Common myeloid progenitor, CD34-positive (primary cell): Measurements from ENCODE around the gene FICD.
A peak's percentile ranks its signal among the peaks of the same experiment; 100 is the strongest.

Experiments used
- CTCF ChIA-PET: fragments of 350-600 bp; sonication (Branson Sonifier 250); formaldehyde crosslinking; loops from one replicate; lab custom pipeline; 2021; ENCODE audit warnings: antibody characterized with exemption; lab: Charles Lee
- POLR2A ChIA-PET: fragments of 350-600 bp; sonication (Branson Sonifier 250); formaldehyde crosslinking; loops from one replicate; lab custom pipeline; 2021; ENCODE audit warnings: antibody characterized with exemption; lab: Charles Lee
- DNase-seq, 3 donors: peaks; one replicate each; pipeline versions ENCODE4 v3.0.0 to v3.0.0-alpha.2; 2013
- H3K27ac ChIP-seq, 2 experiments: 1 replicate in 1 of 2; 2 replicates in 1 of 2; pipeline ENCODE4 v1.7.0; 2013; ENCODE audit warnings: inconsistent platforms in 2 of 2, low read length in 2 of 2, mild to moderate bottlenecking in 2 of 2, low read depth in 1 of 2, moderate library complexity in 1 of 2; ENCODE audit not compliant: severe bottlenecking in 2 of 2, insufficient read depth in 1 of 2, poor library complexity in 1 of 2
- H3K27me3 ChIP-seq, 5 experiments: replicated peaks in 2 of 5; 1 replicate in 3 of 5; 2 replicates in 2 of 5; pipeline versions ENCODE4 v1.6.1 to v1.7.0; 2013; ENCODE audit warnings: low read length in 4 of 5, mild to moderate bottlenecking in 2 of 5, moderate library complexity in 2 of 5, inconsistent platforms in 1 of 5; ENCODE audit not compliant: insufficient read depth in 5 of 5, control insufficient read depth in 4 of 5
- H3K36me3 ChIP-seq, 4 experiments: 1 replicate in 2 of 4; 2 replicates in 2 of 4; pipeline versions ENCODE4 v1.6.1 to v1.7.0; 2013; ENCODE audit warnings: low read length in 3 of 4, control low read depth in 1 of 4, mild to moderate bottlenecking in 1 of 4; ENCODE audit not compliant: control insufficient read depth in 4 of 4, insufficient read depth in 4 of 4
- H3K4me1 ChIP-seq, 4 experiments: 1 replicate in 3 of 4; 2 replicates in 1 of 4; pipeline versions ENCODE4 v1.6.1 to v1.7.1; 2013; ENCODE audit warnings: low read length in 3 of 4, mild to moderate bottlenecking in 3 of 4, control low read depth in 1 of 4, inconsistent platforms in 1 of 4, moderate library complexity in 1 of 4; ENCODE audit not compliant: control insufficient read depth in 4 of 4, insufficient read depth in 4 of 4; ENCODE audit errors: control extremely low read depth in 1 of 4
- H3K4me3 ChIP-seq, 7 experiments: 1 replicate in 4 of 7; 2 replicates in 3 of 7; pipeline versions ENCODE4 v1.5.1 to v1.7.0; 2013; ENCODE audit warnings: mild to moderate bottlenecking in 7 of 7, low read length in 6 of 7, moderate library complexity in 6 of 7, inconsistent platforms in 2 of 7, low read depth in 2 of 7, control low read depth in 1 of 7; ENCODE audit not compliant: insufficient read depth in 4 of 7, control insufficient read depth in 1 of 7; ENCODE audit errors: extremely low read depth in 1 of 7
- H3K9me3 ChIP-seq, 5 experiments: 1 replicate in 4 of 5; 2 replicates in 1 of 5; pipeline versions ENCODE4 v1.6.1 to v1.7.1; 2013; ENCODE audit warnings: low read length in 4 of 5, mild to moderate bottlenecking in 2 of 5, inconsistent platforms in 1 of 5, low read depth in 1 of 5, moderate library complexity in 1 of 5; ENCODE audit not compliant: control insufficient read depth in 4 of 5, insufficient read depth in 2 of 5; ENCODE audit errors: control extremely low read depth in 1 of 5
- WGBS: methylation state at CpG from one replicate; pipeline ENCODE4 v1.1.5; 2013; ENCODE audit not compliant: insufficient coverage; 5-methylcytosine and 5-hydroxymethylcytosine counted together

Gene FICD

DNA sequence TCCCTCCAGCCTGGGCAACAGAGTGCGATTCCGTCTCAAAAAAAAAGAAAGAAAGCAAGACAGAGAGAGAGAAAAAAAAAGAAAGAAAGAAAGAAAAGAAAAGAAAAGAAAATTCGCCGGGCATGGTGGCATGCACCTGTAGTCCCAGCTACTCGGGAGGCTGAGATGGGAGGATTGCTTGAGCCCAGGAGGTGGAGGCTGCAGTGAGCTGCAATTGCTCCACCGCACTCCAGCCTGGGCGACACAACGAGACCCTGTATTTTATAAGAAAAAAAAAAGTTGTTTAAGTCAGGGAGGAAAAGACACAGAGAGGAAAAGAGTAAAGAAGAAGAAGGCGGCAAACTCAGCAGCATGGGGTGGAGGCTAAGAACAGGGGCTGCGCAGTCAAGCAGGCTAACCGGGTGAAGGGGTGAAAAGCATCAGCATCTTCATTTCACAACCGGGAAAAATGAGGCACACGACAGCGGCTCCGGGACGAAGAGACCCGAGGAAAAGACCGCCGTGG lies 557 bp upstream of the FICD start:
- WGBS, result 32% methylated on average over 16 of the region's 19 CpGs
- Histone ChIP-seq H3K36me3 (peaks cover 3 to 27% (median 17%) of the 10 kb centered on the region in 4 experiments), H3K9me3 (peaks cover 0 to 2% (median 0%) of the 10 kb centered on the region in 5 experiments), H3K4me1 (peaks cover 0 to 18% (median 16%) of the 10 kb centered on the region in 4 experiments), H3K27ac (no peak overlapping the region), H3K27me3 (no peaks in the 10 kb centered on the region), H3K4me3 (peak overlapping the region; percentile 72 to 94 (median 86))
- POLR2A ChIA-PET, result no interaction called here
- no peak for DNase-seq
- CTCF ChIA-PET, result interaction anchor here (0.7 to 1.5 kb wide), 3 partner anchors 25 to 596 kb away, joined by 4 to 5 read pairs (median 4); no protein-coding TSS in a partner anchor

DNA sequence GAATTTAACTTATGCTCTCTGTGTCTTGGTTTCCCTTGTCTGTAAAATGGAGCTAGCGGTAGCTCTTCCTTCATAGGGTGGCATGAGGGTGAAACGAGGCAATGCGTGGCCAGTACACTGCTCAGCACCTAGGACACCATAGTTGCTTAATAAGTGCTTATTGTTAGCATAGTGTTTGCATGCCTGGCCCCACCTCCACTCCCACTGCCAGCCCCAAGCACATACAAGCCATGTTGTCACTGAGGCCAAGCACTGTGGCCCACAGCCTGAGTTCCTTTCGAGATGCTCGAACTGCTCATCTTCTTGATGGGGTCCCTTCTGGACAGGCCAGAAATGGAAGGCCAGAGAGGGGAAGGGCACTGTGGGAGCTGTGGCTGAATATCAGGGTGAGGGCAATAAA lies 839 bp downstream of the FICD start:
- POLR2A ChIA-PET, result no interaction called here
- CTCF ChIA-PET, result interaction anchor here (0.9 to 1.5 kb wide), 3 partner anchors 22 to 523 kb away, joined by 3 to 4 read pairs (median 3); no protein-coding TSS in a partner anchor
- WGBS, result 100% methylated on average over 2 of the region's 5 CpGs

DNA sequence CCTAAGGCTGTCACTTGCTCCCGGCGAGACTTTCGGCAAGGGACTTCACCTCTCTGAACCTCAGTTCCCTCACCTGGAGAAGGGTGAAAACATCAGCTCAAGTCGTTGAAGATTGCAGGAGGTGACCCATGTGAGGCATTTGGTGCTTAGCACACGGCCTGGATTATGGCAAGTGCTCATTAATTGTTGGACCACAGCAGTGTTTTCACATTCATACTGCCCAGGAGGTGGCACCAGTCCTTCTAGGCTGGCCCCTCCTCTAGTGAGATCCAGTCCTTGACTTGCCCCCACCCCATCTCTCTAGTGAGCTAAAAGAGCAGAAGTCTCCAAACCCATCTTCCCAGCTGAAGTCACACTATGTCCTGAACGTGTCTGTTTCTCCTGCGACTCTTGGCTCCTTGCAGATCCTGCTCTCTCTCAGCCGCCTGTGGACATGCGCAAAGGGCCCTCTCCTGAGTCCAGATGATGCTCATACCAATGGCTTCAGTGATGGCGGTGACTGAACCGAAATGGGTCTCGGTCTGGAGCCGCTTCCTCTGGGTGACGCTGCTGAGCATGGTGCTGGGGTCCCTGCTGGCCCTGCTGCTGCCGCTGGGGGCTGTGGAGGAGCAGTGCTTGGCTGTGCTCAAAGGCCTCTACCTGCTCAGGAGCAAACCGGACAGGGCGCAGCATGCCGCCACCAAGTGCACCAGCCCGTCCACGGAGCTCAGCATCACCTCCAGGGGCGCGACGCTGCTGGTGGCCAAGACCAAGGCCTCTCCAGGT lies 1.6 kb downstream of the FICD start:
- Histone ChIP-seq H3K27ac (no peak overlapping the region), H3K4me3 (no peak overlapping the region), H3K27me3 (no peaks in the 10 kb centered on the region), H3K36me3 (peaks cover 14 to 48% (median 36%) of the 10 kb centered on the region in 4 experiments), H3K9me3 (no peaks in the 10 kb centered on the region), H3K4me1 (peaks cover 0 to 16% (median 14%) of the 10 kb centered on the region in 4 experiments)
- ChIA-PET CTCF (interaction anchor here (0.7 to 1.5 kb wide), 3 partner anchors 11 to 524 kb away, joined by 3 to 4 read pairs (median 3); no protein-coding TSS in a partner anchor), POLR2A (no interaction called here)
- DNase-seq, result peak in 2 of 3 donors; percentile 21 to 42
- WGBS, result 95% methylated on average over 23 of the region's 23 CpGs

More for the DNA sequence above, 839 bp downstream of the FICD start:
- Histone ChIP-seq H3K27ac (peak overlapping the region; percentile 78 to 91), H3K4me3 (peak overlapping the region; percentile 72 to 94 (median 86)), H3K4me1 (peaks cover 0 to 18% (median 16%) of the 10 kb centered on the region in 4 experiments), H3K36me3 (peaks cover 9 to 41% (median 29%) of the 10 kb centered on the region in 4 experiments), H3K27me3 (no peaks in the 10 kb centered on the region), H3K9me3 (no peaks in the 10 kb centered on the region)
- no peak for DNase-seq

DNA sequence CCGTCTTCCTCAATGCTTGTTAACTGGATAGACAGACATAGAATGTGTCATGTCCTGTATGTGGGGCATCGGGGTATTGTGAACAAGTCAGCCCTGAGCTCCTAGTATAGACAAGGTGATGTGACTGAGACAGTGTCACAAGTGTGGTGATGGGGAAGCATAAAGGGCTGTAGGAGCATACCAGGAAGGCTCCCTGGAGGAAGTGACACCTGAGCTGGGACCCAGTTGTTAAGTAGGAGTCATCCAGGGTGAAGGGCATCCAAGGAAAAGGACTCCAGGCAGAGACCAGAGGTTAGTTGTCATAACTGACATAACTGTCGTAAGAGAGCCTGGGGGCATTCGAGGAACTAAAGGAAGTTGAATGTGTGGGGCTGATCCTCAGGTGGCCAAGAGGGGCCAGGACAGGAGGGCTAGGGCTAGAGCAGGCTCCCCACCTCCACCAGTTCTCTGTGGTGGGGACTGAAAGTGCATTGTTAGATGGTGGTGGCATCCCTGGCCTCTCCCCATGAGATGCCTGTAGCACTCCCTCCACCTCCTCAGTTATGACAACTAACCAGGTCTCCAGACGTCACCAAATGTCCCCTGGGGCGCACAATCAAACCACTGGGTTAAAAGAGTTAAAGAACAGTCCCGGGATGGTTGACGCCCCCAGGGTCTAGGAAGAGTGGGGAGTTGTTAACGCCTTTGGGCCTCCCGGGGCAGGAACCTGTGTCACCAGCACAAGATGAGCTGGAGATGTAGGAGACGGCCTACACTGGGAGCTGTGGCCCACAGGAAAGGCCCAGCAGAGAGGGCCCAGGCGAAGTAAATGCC lies 2.4 kb downstream of the FICD start:
- DNase-seq, result no peak
- Histone ChIP-seq H3K27me3 (no peaks in the 10 kb centered on the region), H3K4me1 (peaks cover 0 to 13% (median 12%) of the 10 kb centered on the region in 4 experiments), H3K9me3 (no peaks in the 10 kb centered on the region), H3K27ac (no peak overlapping the region), H3K36me3 (peaks cover 16 to 56% (median 42%) of the 10 kb centered on the region in 4 experiments), H3K4me3 (no peak overlapping the region)
- 93% methylated on average over 8 of the region's 12 CpGs for WGBS
- ChIA-PET CTCF (interaction anchor here (0.7 to 1.5 kb wide), 4 partner anchors 9 to 525 kb away, joined by 3 to 4 read pairs (median 4); no protein-coding TSS in a partner anchor), POLR2A (no interaction called here)

DNA sequence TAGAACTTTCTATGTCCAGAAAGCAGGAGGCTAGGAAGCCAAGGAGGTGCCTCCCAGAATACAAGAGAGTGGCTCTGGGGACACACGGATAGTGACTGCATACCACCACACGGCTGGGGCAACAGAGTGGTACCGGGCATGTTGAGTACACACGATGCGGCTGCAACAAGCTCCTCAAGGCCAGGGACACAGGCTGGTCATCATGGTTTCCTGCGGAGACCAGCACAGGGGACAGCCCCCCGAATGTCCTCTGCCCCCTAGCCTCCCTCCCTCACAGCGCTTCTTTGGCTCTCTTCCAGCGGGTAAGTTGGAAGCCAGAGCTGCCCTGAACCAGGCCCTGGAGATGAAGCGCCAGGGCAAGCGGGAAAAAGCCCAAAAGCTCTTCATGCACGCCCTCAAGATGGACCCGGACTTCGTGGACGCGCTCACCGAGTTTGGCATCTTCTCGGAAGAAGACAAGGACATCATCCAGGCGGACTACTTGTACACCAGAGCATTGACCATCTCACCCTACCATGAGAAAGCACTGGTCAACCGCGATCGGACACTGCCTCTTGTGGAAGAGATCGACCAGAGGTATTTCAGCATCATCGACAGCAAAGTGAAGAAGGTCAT lies 3.1 kb downstream of the FICD start:
- H3K9me3 ChIP-seq, result no peaks in the 10 kb centered on the region
- CTCF ChIA-PET, result interaction anchor here (0.9 to 1.9 kb wide), 2 partner anchors 10 to 13 kb away, joined by 4 read pairs; no protein-coding TSS in a partner anchor
- WGBS, result 95% methylated on average over 21 of the region's 24 CpGs

DNA sequence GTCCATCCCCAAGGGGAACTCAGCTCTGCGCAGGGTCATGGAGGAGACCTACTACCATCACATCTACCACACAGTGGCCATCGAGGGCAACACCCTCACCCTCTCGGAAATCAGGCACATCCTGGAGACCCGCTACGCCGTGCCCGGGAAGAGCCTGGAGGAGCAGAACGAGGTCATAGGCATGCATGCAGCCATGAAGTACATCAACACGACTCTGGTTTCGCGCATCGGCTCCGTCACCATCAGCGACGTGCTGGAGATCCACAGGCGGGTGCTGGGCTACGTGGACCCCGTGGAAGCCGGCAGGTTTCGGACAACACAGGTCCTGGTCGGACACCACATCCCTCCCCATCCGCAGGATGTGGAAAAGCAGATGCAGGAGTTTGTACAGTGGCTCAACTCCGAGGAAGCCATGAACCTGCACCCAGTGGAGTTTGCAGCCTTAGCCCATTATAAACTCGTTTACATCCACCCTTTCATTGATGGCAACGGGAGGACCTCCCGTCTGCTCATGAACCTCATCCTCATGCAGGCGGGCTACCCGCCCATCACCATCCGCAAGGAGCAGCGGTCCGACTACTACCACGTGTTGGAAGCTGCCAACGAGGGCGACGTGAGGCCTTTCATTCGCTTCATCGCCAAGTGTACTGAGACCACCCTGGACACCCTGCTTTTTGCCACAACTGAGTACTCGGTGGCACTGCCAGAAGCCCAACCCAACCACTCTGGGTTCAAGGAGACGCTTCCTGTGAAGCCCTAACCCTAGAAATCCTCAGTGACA lies 3.8 kb downstream of the FICD start:
- no peak for DNase-seq
- POLR2A ChIA-PET, result interaction anchor here (0.6 kb wide), 1 partner anchor 13 kb away, joined by 3 read pairs; no protein-coding TSS in a partner anchor
- peaks cover 20 to 70% (median 53%) of the 10 kb centered on the region in 4 experiments for H3K36me3 ChIP-seq

More for the DNA sequence above, 3.1 kb downstream of the FICD start:
- Histone ChIP-seq H3K27ac (no peak overlapping the region), H3K4me1 (peaks cover 0 to 13% (median 12%) of the 10 kb centered on the region in 4 experiments), H3K36me3 (peaks cover 16 to 63% (median 48%) of the 10 kb centered on the region in 4 experiments), H3K4me3 (no peak overlapping the region), H3K27me3 (no peaks in the 10 kb centered on the region)
- DNase-seq, result no peak
- POLR2A ChIA-PET, result no interaction called here

More for the DNA sequence above, 3.8 kb downstream of the FICD start:
- CTCF ChIA-PET, result interaction anchor here (0.6 to 2.6 kb wide), 5 partner anchors 10 to 531 kb away, joined by 3 to 13 read pairs (median 4); no protein-coding TSS in a partner anchor
- H3K27ac ChIP-seq, result no peak overlapping the region
- H3K4me3 ChIP-seq, result no peak overlapping the region
- 98% methylated on average over 38 of the region's 39 CpGs for WGBS
- peaks cover 0 to 13% (median 12%) of the 10 kb centered on the region in 4 experiments for H3K4me1 ChIP-seq
- no peaks in the 10 kb centered on the region for H3K27me3 ChIP-seq
- no peaks in the 10 kb centered on the region for H3K9me3 ChIP-seq
